Endothelial cell of umbilical vein (primary cell): ENCODE measurements around the gene SLC9A9. TPM values are rescaled to one million over a fixed set of nuclear protein-coding genes. Genes with fewer than 3 reads are reported as not detected.

Experiments
- BruUV-seq: library from RNA; stranded (reverse); fragments of 400-500 nt; replicated peaks from 2 replicates; lab custom pipeline; 2021; lab: Mats Ljungman, UMichigan
- CTCF ChIA-PET: fragments of 300-600, 350-600 bp; sonication (Branson Sonifier 250); formaldehyde crosslinking; loops from one replicate; lab custom pipeline; 2021; ENCODE audit warnings: antibody characterized with exemption, inconsistent platforms; lab: Charles Lee
- POLR2A ChIA-PET: fragments of 300-600, 350-600 bp; sonication (Branson Sonifier 250); formaldehyde crosslinking; loops from one replicate; lab custom pipeline; 2021; ENCODE audit warnings: antibody characterized with exemption, inconsistent platforms; lab: Charles Lee
- DNase-seq: peaks from one replicate; pipeline ENCODE4 v3.0.0-alpha.2; 2011; ENCODE audit warnings: low read depth, low spot score
- FAIRE-seq: peaks from 2 replicates; lab custom pipeline; 2011; peaks lifted over from hg19 to GRCh38; lab: Jason Lieb, UNC
- H2AFZ ChIP-seq: 2 replicates; pipeline ENCODE4 v1.6.0; 2012; ENCODE audit warnings: low read depth, low read length, control low read depth, inconsistent platforms
- H3K27ac ChIP-seq: 2 replicates; pipeline ENCODE4 v1.5.1; 2011; ENCODE audit warnings: low read depth, mild to moderate bottlenecking, control low read depth, low read length, moderate library complexity; ENCODE audit not compliant: insufficient read depth
- H3K27me3 ChIP-seq, 2 experiments: 2 replicates each; pipeline versions ENCODE4 v1.6.0 to v1.6.1; 2011; ENCODE audit warnings: low read length in 2 of 2, mixed read lengths in 1 of 2; ENCODE audit not compliant: control insufficient read depth in 2 of 2, insufficient read depth in 2 of 2
- H3K36me3 ChIP-seq, 2 experiments: 2 replicates in 1 of 2; 3 replicates in 1 of 2; pipeline ENCODE4 v1.5.1; 2011; ENCODE audit warnings: low read length in 2 of 2, mild to moderate bottlenecking in 1 of 2, moderate library complexity in 1 of 2; ENCODE audit not compliant: control insufficient read depth in 2 of 2, insufficient read depth in 2 of 2; ENCODE audit errors: extremely low read depth in 1 of 2
- H3K4me1 ChIP-seq: 3 replicates; pipeline ENCODE4 v1.5.1; 2011; ENCODE audit warnings: mild to moderate bottlenecking, low read length; ENCODE audit not compliant: control insufficient read depth, insufficient read depth; ENCODE audit errors: extremely low read depth
- H3K4me2 ChIP-seq: 2 replicates; pipeline ENCODE4 v1.6.1; 2011; ENCODE audit warnings: low read length, control low read depth, mixed read lengths; ENCODE audit not compliant: insufficient read depth
- H3K4me3 ChIP-seq, 3 experiments: fragments of 200-600 bp in 1 of 3; sonication (generic), shearing (Covaris generic) in 1 of 3; replicated peaks in 1 of 3; 2 replicates each; pipeline ENCODE4 v1.5.1; 2011 to 2016; ENCODE audit warnings: control low read depth in 3 of 3, low read length in 3 of 3, mild to moderate bottlenecking in 2 of 3, inconsistent platforms in 1 of 3, low read depth in 1 of 3, moderate library complexity in 1 of 3; ENCODE audit not compliant: insufficient read depth in 1 of 3
- H3K79me2 ChIP-seq: 2 replicates; pipeline ENCODE4 v1.6.0; 2012; ENCODE audit warnings: low read length, inconsistent platforms; ENCODE audit not compliant: control insufficient read depth, insufficient read depth
- H3K9ac ChIP-seq: replicated peaks from 2 replicates; pipeline ENCODE3; 2011; ENCODE audit warnings: low read length, control low read depth; ENCODE audit not compliant: insufficient read depth; ENCODE audit errors: extremely low read depth
- H3K9me1 ChIP-seq: replicated peaks from 3 replicates; pipeline ENCODE4 v1.6.0; 2011; ENCODE audit warnings: mild to moderate bottlenecking, low read length; ENCODE audit not compliant: control insufficient read depth, insufficient read depth; ENCODE audit errors: extremely low read depth
- H3K9me3 ChIP-seq: replicated peaks from 2 replicates; pipeline ENCODE4 v1.5.1; 2012; ENCODE audit warnings: low read length, inconsistent platforms; ENCODE audit not compliant: control insufficient read depth, insufficient read depth
- H4K20me1 ChIP-seq: replicated peaks from 2 replicates; pipeline ENCODE3; 2011; ENCODE audit warnings: mild to moderate bottlenecking, low read length; ENCODE audit not compliant: control insufficient read depth, insufficient read depth; ENCODE audit errors: extremely low read depth
- CTCF ChIP-seq, 2 donors: IDR thresholded peaks; 1 replicate in 1 of 2; 2 replicates in 1 of 2; pipeline ENCODE4 v1.5.1; 2011; ENCODE audit warnings: low read length in 2 of 2, mild to moderate bottlenecking in 2 of 2, moderate library complexity in 2 of 2, control low read depth in 1 of 2, inconsistent platforms in 1 of 2, low read depth in 1 of 2; ENCODE audit not compliant: insufficient read depth in 1 of 2; ENCODE audit errors: extremely low read depth in 1 of 2
- EZH2 ChIP-seq: IDR thresholded peaks from 2 replicates; pipeline ENCODE4 v1.6.1; 2012; ENCODE audit warnings: borderline replicate concordance, low read depth, mild to moderate bottlenecking, moderate library complexity, low read length, inconsistent platforms; ENCODE audit not compliant: severe bottlenecking
- MAX ChIP-seq: IDR thresholded peaks from 2 replicates; pipeline ENCODE4 v1.6.1; 2011; ENCODE audit not compliant: insufficient read depth, insufficient read length
- MYC ChIP-seq: IDR thresholded peaks from one replicate; pipeline ENCODE4 v1.6.1; 2011; ENCODE audit warnings: mild to moderate bottlenecking, low read depth, low read length
- POLR2A ChIP-seq: IDR thresholded peaks from 2 replicates; pipeline ENCODE4 v1.6.1; 2012; ENCODE audit warnings: low read depth, mild to moderate bottlenecking, control low read depth, low read length
- POLR2AphosphoS5 ChIP-seq: IDR thresholded peaks from 2 replicates; pipeline ENCODE4 v1.6.1; 2012; ENCODE audit warnings: low read depth, mild to moderate bottlenecking, control low read depth, low read length, moderate library complexity; ENCODE audit not compliant: insufficient read depth
- dilution Hi-C: fragments of 300-500 bp; cut with MboI; formaldehyde crosslinking; loops from one replicate; pipeline ENCODE4 v1.15.0; 2019; ENCODE audit warnings: low sequenced_read_pairs; ENCODE audit not compliant: extremely low pct_ligation_motif_present
- intact Hi-C: fragments of 100-400 bp; cut with micrococcal nuclease; formaldehyde crosslinking; loops from one replicate; pipeline ENCODE4 v1.10.0; 2022
- polyA plus RNA-seq, 4 experiments: library from polyadenylated mRNA; depleted of rRNA in 3 of 4; stranded (reverse) in 3 of 4; unstranded in 1 of 4; fragments of >200 nt; gene quantifications; 2 replicates each; pipeline versions ENCODE4 v1.2.1 to v1.2.3, GENCODE V29; 2011 to 2012; ENCODE audit warnings: missing spikeins in 1 of 4
- total RNA-seq: library from RNA; stranded (reverse); gene quantifications from 2 replicates; pipeline ENCODE4 v1.2.3, GENCODE V29; 2021

The SLC9A9 gene
- total and polyA plus RNA-seq, 2 donors (not counting 3 experiments of a cell fraction or from before 2014, with no cell fraction given), result 1.5 to 1.8 TPM

- dilution Hi-C loops (no loop called here), intact Hi-C loops (loop anchor here (1.0 kb wide), 2 partner anchors 875 to 1872 kb away; no protein-coding TSS in a partner anchor)
- no TSS peak for BruUV-seq
- H3K27ac ChIP-seq, result no peak overlapping the region
- H3K4me2 ChIP-seq, result no peak overlapping the region
- ChIA-PET POLR2A (no interaction called here), CTCF (interaction anchor here (0.6 to 1.8 kb wide), 16 partner anchors 10 to 1911 kb away, joined by 3 to 24 read pairs (median 4); partner anchors contain the start of gene DIPK2A)
- no peaks in the 10 kb centered on the region for H3K27me3 ChIP-seq
- no peak overlapping the region for H2AFZ ChIP-seq
- H3K4me3 ChIP-seq, result no peak overlapping the region
- H3K36me3 ChIP-seq, result no peaks in the 10 kb centered on the region
- no peaks in the 10 kb centered on the region for H3K79me2 ChIP-seq
- peaks cover 7% of the 10 kb centered on the region for H3K4me1 ChIP-seq
- no peaks in the 10 kb centered on the region for H3K9me1 ChIP-seq
- H3K9ac ChIP-seq, result no peak overlapping the region
- H3K9me3 ChIP-seq, result no peaks in the 10 kb centered on the region
- TF ChIP-seq CTCF (IDR thresholded peaks at IDR 0.05; ENCODE audit: extremely low read depth in 1 of 2, insufficient read depth in 1 of 2, low read depth in 1 of 2, low read length in 2 of 2) (no peak), MYC (no peak), POLR2AphosphoS5 (no peak), EZH2 (no peak), MAX (no peak), POLR2A (no peak)
- DNase-seq (no peak), FAIRE-seq (no peak)
- no peaks in the 10 kb centered on the region for H4K20me1 ChIP-seq
These were observed 48.2 kb upstream of the SLC9A9 start for GRCh38 chr3:143896486-143896885.
